ENCODE measurements around the gene CALB2. TPM values are rescaled to one million over a fixed set of nuclear protein-coding genes. Genes with fewer than 3 reads are reported as not detected.
"Not testable (repeated sequence)": the region's sequence is repeated elsewhere in the genome, so short reads cannot be mapped to it uniquely, and the experiment has no call there.

The CALB2 gene, protein sequence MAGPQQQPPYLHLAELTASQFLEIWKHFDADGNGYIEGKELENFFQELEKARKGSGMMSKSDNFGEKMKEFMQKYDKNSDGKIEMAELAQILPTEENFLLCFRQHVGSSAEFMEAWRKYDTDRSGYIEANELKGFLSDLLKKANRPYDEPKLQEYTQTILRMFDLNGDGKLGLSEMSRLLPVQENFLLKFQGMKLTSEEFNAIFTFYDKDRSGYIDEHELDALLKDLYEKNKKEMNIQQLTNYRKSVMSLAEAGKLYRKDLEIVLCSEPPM
- total RNA-seq (not detected), total RNA-seq (0 to 0.13 (median 0) reads per million in 29 experiments)
- not detected for total RNA-seq (2013)

DNA sequence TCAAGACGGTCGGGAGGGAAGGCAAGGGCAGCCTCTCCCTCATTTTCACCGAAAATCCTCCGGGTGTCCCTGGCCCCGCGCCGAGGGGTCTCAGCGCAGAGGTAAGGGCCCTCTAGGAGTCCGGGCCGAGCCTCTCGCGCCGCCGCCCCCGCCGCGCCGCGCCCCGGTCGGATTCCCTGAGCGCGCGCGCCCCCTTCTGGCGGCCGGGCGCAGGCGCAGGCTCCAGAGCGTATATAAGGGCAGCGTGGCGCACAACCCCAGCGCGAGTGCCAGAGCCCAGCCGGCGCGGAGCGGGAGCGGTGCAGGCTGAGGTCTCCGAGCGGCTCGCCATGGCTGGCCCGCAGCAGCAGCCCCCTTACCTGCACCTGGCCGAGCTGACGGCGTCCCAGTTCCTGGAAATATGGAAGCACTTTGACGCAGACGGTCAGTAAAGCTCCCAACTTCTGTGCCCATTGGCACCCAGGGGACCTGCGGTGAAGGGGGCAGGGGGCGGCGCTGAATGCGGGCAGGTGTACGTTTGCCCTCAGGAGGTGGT, at the start of gene CALB2:
CALB2 (plus strand) TSS at position 260 of the 535 bp plus-strand sequence; CDS start at position 330, 70 bp downstream.
- Histone ChIP-seq H3K9me3 (no peaks in the 10 kb centered on the region), H3K27ac (ENCODE audit: low read length) (no peak within 1 kb of the TSS), H3K4me3 (ENCODE audit: control insufficient read depth in 1 of 2, extremely low read depth in 1 of 2, low read length in 1 of 2) (peak within 1 kb of the TSS in 1 of 2 donors; percentile 28), H3K27me3 (replicated peaks in 1 of 2; ENCODE audit: control insufficient read depth in 2 of 2, extremely low read depth in 1 of 2, insufficient read depth in 2 of 2, low read length in 1 of 2) (peaks cover 10 to 46% of the 10 kb centered on the region in 2 experiments), H3K4me1 (ENCODE audit: control insufficient read depth in 1 of 2, extremely low read depth in 1 of 2, insufficient read depth in 2 of 2, low read length in 2 of 2) (peaks cover 0 to 12% of the 10 kb centered on the region in 2 experiments), H3K36me3 (ENCODE audit: control insufficient read depth in 2 of 2, extremely low read depth in 1 of 2, insufficient read depth in 1 of 2, low read length in 1 of 2) (no peaks in the 10 kb centered on the region)
- ATAC-seq (replicated peaks in 1 of 4), result peak; percentile 83 to 87 (median 84)
- WGBS (ENCODE audit: insufficient coverage), result 2% methylated on average over 52 of the region's 53 CpGs
- H3K27me3 Mint-ChIP-seq, result peaks cover 27 to 40% of the 10 kb centered on the region in 2 donors
- no peaks in the 10 kb centered on the region for H3K9me3 Mint-ChIP-seq
- peak in 33 of 35 experiments; percentile 12 to 75 (median 50) for DNase-seq
- H3K4me1 Mint-ChIP-seq, result peaks cover 0 to 5% (median 0%) of the 10 kb centered on the region in 3 donors
- ChIA-PET POLR2A (no interaction called here), CTCF (interaction anchor here in 1 of 2 donors (0.6 kb wide), 2 partner anchors 75 to 104 kb away, joined by 4 read pairs; no protein-coding TSS in a partner anchor)
- H3K27ac Mint-ChIP-seq, result no peak within 1 kb of the TSS
- no peaks in the 10 kb centered on the region for H3K36me3 Mint-ChIP-seq
- peak within 1 kb of the TSS in 1 of 3 donors; percentile 15 for H3K4me3 Mint-ChIP-seq

DNA sequence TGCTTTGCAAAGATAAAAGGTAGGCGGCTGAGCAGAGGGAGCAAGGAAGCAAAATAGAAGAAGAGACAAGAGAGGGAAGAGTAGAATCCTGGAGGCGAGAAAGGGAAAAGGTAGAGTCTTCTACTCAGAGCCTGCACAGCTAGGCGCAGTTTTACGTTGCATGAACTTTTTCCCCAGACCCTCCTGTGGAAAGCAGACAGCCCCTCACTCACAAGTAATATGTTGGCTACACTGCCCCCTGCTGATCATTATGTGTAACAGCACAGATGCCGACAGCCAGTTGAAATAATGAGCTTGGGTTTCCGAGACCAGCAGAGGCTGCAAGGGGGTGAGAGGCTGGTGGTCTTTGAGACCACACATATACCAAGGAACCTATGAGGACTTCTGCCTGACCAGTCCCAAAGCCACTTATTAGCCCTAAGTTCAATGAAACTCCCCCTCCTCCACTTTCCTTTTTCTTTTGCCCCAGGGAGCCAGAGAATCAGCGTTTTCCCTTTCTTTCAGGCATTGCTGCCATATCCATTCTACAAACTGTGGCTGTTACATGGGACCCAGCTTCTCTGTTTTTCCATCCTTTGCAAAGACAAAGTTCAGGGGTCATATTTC, 46.9 kb upstream of the CALB2 start:
- Mint-ChIP-seq H3K9me3 (no peaks in the 10 kb centered on the region), H3K27me3 (peaks cover 51 to 67% of the 10 kb centered on the region in 2 donors), H3K4me1 (no peaks in the 10 kb centered on the region), H3K27ac (no peak overlapping the region), H3K36me3 (no peaks in the 10 kb centered on the region), H3K4me3 (no peak overlapping the region)
- ATAC-seq (replicated peaks in 1 of 4) (no peak), DNase-seq (peak in 17 of 35 experiments; percentile 2 to 60 (median 8))
- H3K36me3 ChIP-seq (ENCODE audit: control insufficient read depth in 2 of 2, extremely low read depth in 1 of 2, insufficient read depth in 1 of 2, low read length in 1 of 2), result no peaks in the 10 kb centered on the region
- no peak overlapping the region for H3K4me3 ChIP-seq (ENCODE audit: control insufficient read depth in 1 of 2, extremely low read depth in 1 of 2, low read length in 1 of 2)
- ChIA-PET CTCF (interaction anchor here (0.6 to 1.5 kb wide), 6 partner anchors 8 to 510 kb away, joined by 3 to 6 read pairs (median 4); partner anchors contain the start of gene VAC14 (in 1 of the 2)), POLR2A (no interaction called here)
- 77% methylated on average over 2 of the region's 7 CpGs for WGBS (ENCODE audit: insufficient coverage)
- no peaks in the 10 kb centered on the region for H3K9me3 ChIP-seq
- H3K27ac ChIP-seq (ENCODE audit: low read length), result no peak overlapping the region
- peaks cover 0 to 8% of the 10 kb centered on the region in 2 experiments for H3K27me3 ChIP-seq (replicated peaks in 1 of 2; ENCODE audit: control insufficient read depth in 2 of 2, extremely low read depth in 1 of 2, insufficient read depth in 2 of 2, low read length in 1 of 2)
- H3K4me1 ChIP-seq (ENCODE audit: control insufficient read depth in 1 of 2, extremely low read depth in 1 of 2, insufficient read depth in 2 of 2, low read length in 2 of 2), result peaks cover 0 to 3% of the 10 kb centered on the region in 2 experiments

DNA sequence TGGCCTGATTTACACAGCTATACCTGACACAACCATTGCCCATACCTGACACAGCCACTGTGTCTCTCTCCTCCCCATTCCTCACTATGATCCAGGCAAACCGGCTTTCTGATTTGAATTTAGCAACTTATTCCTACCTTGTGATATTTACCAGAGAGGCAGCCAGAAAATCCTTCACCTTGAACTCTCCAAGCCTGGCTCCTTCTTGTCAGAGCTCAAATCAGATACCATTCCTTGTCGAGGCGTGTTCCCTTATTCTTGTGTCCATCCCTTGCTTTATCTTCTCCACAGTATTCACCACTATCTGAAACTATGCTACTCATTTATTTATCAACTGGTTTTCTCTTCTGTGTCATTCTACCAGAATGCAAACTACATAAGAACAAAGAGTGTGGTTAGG, 44.9 kb upstream of the CALB2 start:
- H3K36me3 Mint-ChIP-seq; H3K4me1 ChIP-seq (ENCODE audit: control insufficient read depth in 1 of 2, extremely low read depth in 1 of 2, insufficient read depth in 2 of 2, low read length in 2 of 2); H3K9me3 Mint-ChIP-seq; H3K4me1 Mint-ChIP-seq; H3K4me3 Mint-ChIP-seq; H3K4me3 ChIP-seq (ENCODE audit: control insufficient read depth in 1 of 2, extremely low read depth in 1 of 2, low read length in 1 of 2); H3K27ac ChIP-seq (ENCODE audit: low read length); H3K36me3 ChIP-seq (ENCODE audit: control insufficient read depth in 2 of 2, extremely low read depth in 1 of 2, insufficient read depth in 1 of 2, low read length in 1 of 2); POLR2A ChIA-PET; CTCF ChIA-PET; DNase-seq; H3K27ac Mint-ChIP-seq; ATAC-seq (replicated peaks in 1 of 4); H3K9me3 ChIP-seq: not testable (repeated sequence)
- 52% methylated on average over 3 of the region's 3 CpGs for WGBS (ENCODE audit: insufficient coverage)
- H3K27me3 ChIP-seq (replicated peaks in 1 of 2; ENCODE audit: control insufficient read depth in 2 of 2, extremely low read depth in 1 of 2, insufficient read depth in 2 of 2, low read length in 1 of 2), result peaks cover 0 to 13% of the 10 kb centered on the region in 2 experiments
- peaks cover 46 to 59% of the 10 kb centered on the region in 2 donors for H3K27me3 Mint-ChIP-seq

DNA sequence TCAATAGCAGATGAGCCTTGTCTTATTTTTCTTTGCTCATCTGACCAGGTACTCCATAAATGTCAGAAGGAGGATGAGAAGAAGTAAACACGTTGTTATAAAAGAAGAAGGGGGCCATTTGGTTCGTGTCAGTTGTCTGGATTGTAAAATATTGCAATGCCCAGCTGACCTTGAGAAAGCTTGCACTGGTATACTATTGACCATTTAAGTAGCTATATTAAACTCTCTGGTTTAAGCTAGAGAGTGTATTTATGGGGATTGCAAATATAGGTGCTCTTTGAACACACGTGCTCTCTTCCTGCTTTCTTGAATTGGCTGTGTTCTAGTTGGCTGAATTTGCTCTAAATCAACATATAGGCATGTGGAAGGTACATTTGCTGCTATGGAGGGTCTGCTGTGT, 43.3 kb upstream of the CALB2 start:
- Mint-ChIP-seq H3K9me3 (no peaks in the 10 kb centered on the region), H3K4me1 (no peaks in the 10 kb centered on the region), H3K27ac (no peak overlapping the region), H3K4me3 (no peak overlapping the region), H3K27me3 (peaks cover 40 to 46% of the 10 kb centered on the region in 2 donors), H3K36me3 (no peaks in the 10 kb centered on the region)
- ChIA-PET POLR2A (no interaction called here), CTCF (interaction anchor here in 1 of 2 donors (0.5 to 0.6 kb wide), 2 partner anchors 526 to 579 kb away, joined by 4 to 12 read pairs; no protein-coding TSS in a partner anchor)
- H3K4me1 ChIP-seq (ENCODE audit: control insufficient read depth in 1 of 2, extremely low read depth in 1 of 2, insufficient read depth in 2 of 2, low read length in 2 of 2), result peaks cover 0 to 3% of the 10 kb centered on the region in 2 experiments
- DNase-seq, result no peak
- peaks cover 0 to 17% of the 10 kb centered on the region in 2 experiments for H3K27me3 ChIP-seq (replicated peaks in 1 of 2; ENCODE audit: control insufficient read depth in 2 of 2, extremely low read depth in 1 of 2, insufficient read depth in 2 of 2, low read length in 1 of 2)
- no peaks in the 10 kb centered on the region for H3K36me3 ChIP-seq (ENCODE audit: control insufficient read depth in 2 of 2, extremely low read depth in 1 of 2, insufficient read depth in 1 of 2, low read length in 1 of 2)
- ATAC-seq (replicated peaks in 1 of 4), result no peak
- no peak overlapping the region for H3K4me3 ChIP-seq (ENCODE audit: control insufficient read depth in 1 of 2, extremely low read depth in 1 of 2, low read length in 1 of 2)
- no peaks in the 10 kb centered on the region for H3K9me3 ChIP-seq
- WGBS (ENCODE audit: insufficient coverage), result 40% methylated on average over 1 of the region's 3 CpGs
- no peak overlapping the region for H3K27ac ChIP-seq (ENCODE audit: low read length)

DNA sequence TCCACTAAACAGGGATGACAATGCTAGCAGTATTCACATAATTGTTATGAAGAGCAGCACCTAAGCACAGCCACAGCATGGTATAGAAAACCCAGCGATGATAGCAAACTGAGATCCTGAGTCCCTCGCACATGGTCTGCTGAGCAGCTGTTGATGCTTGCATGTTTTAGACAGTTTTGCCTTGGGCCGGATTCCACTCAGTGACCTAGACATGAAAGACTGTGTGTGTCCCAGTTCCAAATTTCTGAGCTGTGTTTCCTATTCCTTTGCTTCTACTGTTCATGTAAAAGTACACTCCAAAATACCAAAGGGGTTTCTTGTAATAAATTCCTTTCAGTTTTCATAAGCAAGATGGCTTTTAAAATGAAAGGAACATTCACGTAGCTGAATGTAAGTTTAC, 38.5 kb upstream of the CALB2 start:
- no peak overlapping the region for H3K4me3 ChIP-seq (ENCODE audit: control insufficient read depth in 1 of 2, extremely low read depth in 1 of 2, low read length in 1 of 2)
- H3K9me3 ChIP-seq, result no peaks in the 10 kb centered on the region
- WGBS (ENCODE audit: insufficient coverage), result 92% methylated on average over 3 of the region's 4 CpGs
- CTCF ChIA-PET, result interaction anchor here (0.7 to 1.1 kb wide), 2 partner anchors 8 to 52 kb away, joined by 3 to 4 read pairs; no protein-coding TSS in a partner anchor
- DNase-seq (no peak), ATAC-seq (replicated peaks in 1 of 4) (no peak)
- Mint-ChIP-seq H3K4me3 (no peak overlapping the region), H3K27me3 (peaks cover 30 to 37% of the 10 kb centered on the region in 2 donors), H3K4me1 (no peaks in the 10 kb centered on the region), H3K27ac (no peak overlapping the region), H3K36me3 (no peaks in the 10 kb centered on the region), H3K9me3 (no peaks in the 10 kb centered on the region)
- POLR2A ChIA-PET, result interaction anchor here in 1 of 2 donors (0.6 kb wide), 1 partner anchor 10 kb away, joined by 5 read pairs; no protein-coding TSS in a partner anchor
- H3K27me3 ChIP-seq (replicated peaks in 1 of 2; ENCODE audit: control insufficient read depth in 2 of 2, extremely low read depth in 1 of 2, insufficient read depth in 2 of 2, low read length in 1 of 2), result peaks cover 0 to 11% of the 10 kb centered on the region in 2 experiments
- H3K36me3 ChIP-seq (ENCODE audit: control insufficient read depth in 2 of 2, extremely low read depth in 1 of 2, insufficient read depth in 1 of 2, low read length in 1 of 2), result no peaks in the 10 kb centered on the region
- H3K27ac ChIP-seq (ENCODE audit: low read length), result no peak overlapping the region
- no peaks in the 10 kb centered on the region for H3K4me1 ChIP-seq (ENCODE audit: control insufficient read depth in 1 of 2, extremely low read depth in 1 of 2, insufficient read depth in 2 of 2, low read length in 2 of 2)

DNA sequence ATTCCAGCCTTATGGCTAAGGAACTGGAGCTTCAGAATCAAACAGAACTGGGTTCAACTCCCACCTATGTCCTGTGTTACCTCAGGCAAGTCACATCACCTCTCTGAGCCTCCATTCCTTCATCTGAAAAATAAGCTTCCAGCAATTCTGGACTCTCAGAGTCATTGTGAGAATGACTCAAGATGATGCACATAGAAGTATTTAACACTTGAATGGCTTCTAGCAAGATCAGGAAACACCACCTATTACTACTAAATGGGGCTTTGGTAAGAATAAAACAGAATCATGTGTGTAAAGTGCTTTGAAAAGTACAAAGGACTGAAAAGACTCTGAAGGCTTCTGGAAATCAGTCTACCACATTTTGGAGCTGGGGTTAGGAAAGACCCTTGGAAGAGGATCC, 30.8 kb upstream of the CALB2 start:
- Histone ChIP-seq H3K27me3 (replicated peaks in 1 of 2; ENCODE audit: control insufficient read depth in 2 of 2, extremely low read depth in 1 of 2, insufficient read depth in 2 of 2, low read length in 1 of 2) (peaks cover 0 to 6% of the 10 kb centered on the region in 2 experiments), H3K9me3 (no peaks in the 10 kb centered on the region), H3K4me1 (ENCODE audit: control insufficient read depth in 1 of 2, extremely low read depth in 1 of 2, insufficient read depth in 2 of 2, low read length in 2 of 2) (no peaks in the 10 kb centered on the region), H3K27ac (ENCODE audit: low read length) (no peak overlapping the region), H3K36me3 (ENCODE audit: control insufficient read depth in 2 of 2, extremely low read depth in 1 of 2, insufficient read depth in 1 of 2, low read length in 1 of 2) (no peaks in the 10 kb centered on the region), H3K4me3 (ENCODE audit: control insufficient read depth in 1 of 2, extremely low read depth in 1 of 2, low read length in 1 of 2) (no peak overlapping the region)
- Mint-ChIP-seq H3K27ac (no peak overlapping the region), H3K4me3 (no peak overlapping the region), H3K9me3 (peaks cover 0 to 2% (median 0%) of the 10 kb centered on the region in 3 donors), H3K36me3 (no peaks in the 10 kb centered on the region), H3K4me1 (no peaks in the 10 kb centered on the region), H3K27me3 (peaks cover 14 to 29% of the 10 kb centered on the region in 2 donors)
- POLR2A ChIA-PET, result no interaction called here
- no peak for DNase-seq
- no peak for ATAC-seq (replicated peaks in 1 of 4)
- CTCF ChIA-PET, result no interaction called here
